Measurements from ENCODE around the gene SLC1A3. TPM values are rescaled to one million over a fixed set of nuclear protein-coding genes. Genes with fewer than 3 reads are reported as not detected.

The SLC1A3 gene
- total RNA-seq, 1 donor from 2014 or later: 0.82 TPM

DNA sequence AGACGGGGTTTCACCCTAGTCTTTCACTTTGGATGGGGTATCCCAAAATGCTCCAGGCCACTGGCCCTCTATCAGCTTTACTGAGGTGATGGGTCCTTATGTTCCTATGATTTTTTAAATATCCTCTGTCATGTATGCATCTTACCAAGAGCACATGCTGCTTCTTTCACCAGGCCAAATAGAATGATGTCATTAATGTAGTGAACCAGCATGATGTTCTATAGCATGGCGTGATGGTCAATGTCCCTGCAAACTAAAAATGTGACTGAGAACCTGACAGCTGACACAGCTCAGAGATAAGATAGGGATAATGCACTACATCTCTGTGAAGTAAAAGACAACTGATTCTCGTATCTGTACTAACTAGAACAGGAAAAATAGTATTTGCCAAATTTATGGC, 103.6 kb downstream of the SLC1A3 start:
- intact Hi-C loops (cut with micrococcal nuclease): no loop called here
- peaks cover 4% of the 10 kb centered on the region for H3K9me3 Mint-ChIP-seq

DNA sequence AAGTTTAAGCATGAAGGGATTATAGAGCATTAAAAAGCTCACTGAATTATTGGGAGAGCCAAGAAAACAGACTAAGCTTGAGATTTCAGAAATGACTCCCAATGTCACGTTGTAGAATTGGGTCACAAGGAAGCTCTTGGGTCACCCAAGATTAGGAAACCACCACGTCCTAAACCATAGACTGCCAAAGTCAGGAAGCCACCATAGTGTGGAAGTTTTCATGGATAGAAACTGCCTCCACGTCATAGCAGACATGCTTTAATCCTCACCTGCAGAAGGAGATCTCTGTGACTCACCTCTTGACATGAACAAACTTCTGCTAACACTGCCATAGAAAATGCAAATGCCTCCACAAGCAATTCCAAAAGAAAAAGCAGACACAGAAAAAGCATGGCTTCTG, 106.3 kb downstream of the SLC1A3 start:
- no peak for TF ChIP-seq CTCF (IDR thresholded peaks at IDR 0.05)
- H3K4me3 Mint-ChIP-seq: no peak overlapping the region
- intact Hi-C loops (cut with micrococcal nuclease): no loop called here
- peaks cover 42% of the 10 kb centered on the region for H3K36me3 Mint-ChIP-seq (ENCODE audit: low read depth)
- ATAC-seq (ENCODE audit: low read depth) (no peak), DNase-seq (no peak)
- peaks cover 2% of the 10 kb centered on the region for H3K4me1 Mint-ChIP-seq
- no peak overlapping the region for H3K27ac Mint-ChIP-seq
- ChIA-PET CTCF (no interaction called here), POLR2A (no interaction called here)
- H3K27me3 Mint-ChIP-seq: no peaks in the 10 kb centered on the region
- H3K9me3 Mint-ChIP-seq: peaks cover 3% of the 10 kb centered on the region

More for the DNA sequence above, 103.6 kb downstream of the SLC1A3 start:
- CTCF ChIA-PET: interaction anchor here (0.6 kb wide), 1 partner anchor 24 kb away, joined by 3 read pairs; no protein-coding TSS in a partner anchor
- Mint-ChIP-seq H3K4me1 (no peaks in the 10 kb centered on the region), H3K27me3 (no peaks in the 10 kb centered on the region), H3K27ac (no peak overlapping the region), H3K36me3 (ENCODE audit: low read depth) (peaks cover 39% of the 10 kb centered on the region), H3K4me3 (no peak overlapping the region)
- ATAC-seq (ENCODE audit: low read depth) (no peak), DNase-seq (no peak)
- TF ChIP-seq CTCF (IDR thresholded peaks at IDR 0.05): no peak
- POLR2A ChIA-PET: no interaction called here

DNA sequence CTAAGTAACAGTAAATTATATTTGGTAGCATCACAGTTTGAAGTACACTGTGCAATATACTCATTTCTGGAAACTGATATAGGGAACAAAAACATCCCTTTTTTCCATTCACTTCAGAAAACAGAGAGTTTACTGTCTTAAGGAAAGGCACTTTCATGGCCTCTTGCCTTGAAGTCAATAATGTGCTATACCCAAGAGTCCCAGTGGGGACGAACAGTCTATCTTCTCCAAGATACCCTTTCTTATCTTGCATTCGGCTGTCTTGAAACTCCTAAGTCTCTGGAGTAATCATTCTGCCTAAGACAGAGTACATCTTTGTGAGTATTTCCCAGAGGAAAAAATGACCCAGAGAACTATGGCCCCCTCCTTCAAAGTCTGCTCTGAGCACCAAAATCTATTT, 107.1 kb downstream of the SLC1A3 start:
- H3K4me3 Mint-ChIP-seq: no peak overlapping the region
- H3K27ac Mint-ChIP-seq: no peak overlapping the region
- H3K27me3 Mint-ChIP-seq: no peaks in the 10 kb centered on the region
- ChIA-PET CTCF (no interaction called here), POLR2A (no interaction called here)
- ATAC-seq (ENCODE audit: low read depth) (no peak), DNase-seq (no peak)
- no peaks in the 10 kb centered on the region for H3K9me3 Mint-ChIP-seq
- H3K4me1 Mint-ChIP-seq: peaks cover 2% of the 10 kb centered on the region
- no peak for TF ChIP-seq CTCF (IDR thresholded peaks at IDR 0.05)
- peaks cover 39% of the 10 kb centered on the region for H3K36me3 Mint-ChIP-seq (ENCODE audit: low read depth)
- intact Hi-C loops (cut with micrococcal nuclease): no loop called here

DNA sequence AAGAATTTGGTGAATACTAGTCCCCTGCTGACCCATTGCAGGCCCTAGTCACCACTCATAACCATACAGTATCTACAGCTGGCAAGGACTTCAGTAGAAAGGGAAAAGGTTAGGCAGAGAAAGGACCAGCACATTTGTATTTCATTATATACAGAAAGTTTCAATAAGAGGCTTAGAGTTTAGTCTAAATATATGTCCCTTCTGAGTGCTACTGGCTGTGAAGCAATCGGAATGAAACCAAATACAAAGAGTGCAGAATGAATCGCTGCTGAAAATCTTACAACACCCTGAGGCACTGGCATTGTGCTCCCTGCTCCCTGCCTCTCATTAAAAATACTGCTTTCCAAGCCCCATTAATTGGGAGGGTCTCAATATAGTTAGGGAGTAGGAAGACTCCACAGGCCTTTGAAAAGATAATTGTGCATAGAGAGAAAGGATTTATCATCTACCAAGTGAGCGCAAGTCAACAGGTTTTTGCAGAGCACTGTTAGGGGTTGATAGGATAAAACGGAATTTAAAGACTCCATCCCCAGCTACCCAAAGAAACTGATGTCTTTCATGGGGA, 110.8 kb downstream of the SLC1A3 start:
- POLR2A ChIA-PET: no interaction called here
- ATAC-seq (ENCODE audit: low read depth) (no peak), DNase-seq (no peak)
- Mint-ChIP-seq H3K4me1 (peaks cover 29% of the 10 kb centered on the region), H3K27me3 (no peaks in the 10 kb centered on the region), H3K36me3 (ENCODE audit: low read depth) (peaks cover 26% of the 10 kb centered on the region), H3K27ac (no peak overlapping the region), H3K4me3 (no peak overlapping the region), H3K9me3 (no peaks in the 10 kb centered on the region)
- CTCF ChIA-PET: interaction anchor here (2.3 kb wide), 1 partner anchor 25 kb away, joined by 5 read pairs; no protein-coding TSS in a partner anchor
- intact Hi-C loops (cut with micrococcal nuclease): no loop called here
- TF ChIP-seq CTCF (IDR thresholded peaks at IDR 0.05): no peak

- no peak for DNase-seq
- H3K9me3 Mint-ChIP-seq: no peaks in the 10 kb centered on the region
- TF ChIP-seq CTCF (IDR thresholded peaks at IDR 0.05): no peak
- H3K27ac Mint-ChIP-seq: no peak overlapping the region
- H3K36me3 Mint-ChIP-seq (ENCODE audit: low read depth): peaks cover 19% of the 10 kb centered on the region
- peaks cover 50% of the 10 kb centered on the region for H3K4me1 Mint-ChIP-seq
- ATAC-seq (ENCODE audit: low read depth): no peak
- H3K4me3 Mint-ChIP-seq: no peak overlapping the region
- H3K27me3 Mint-ChIP-seq: no peaks in the 10 kb centered on the region
- ChIA-PET CTCF (interaction anchor here (0.8 to 1.4 kb wide), 5 partner anchors 10 to 29 kb away, joined by 3 to 5 read pairs (median 3); no protein-coding TSS in a partner anchor), POLR2A (no interaction called here)
- intact Hi-C loops (cut with micrococcal nuclease): no loop called here
Observed at GRCh38 chr5:36719282-36719681, 112.9 kb downstream of the SLC1A3 start.
